Measurements from ENCODE around the gene MUC22. TPM values are rescaled to one million over a fixed set of nuclear protein-coding genes. Genes with fewer than 3 reads are reported as not detected.

The MUC22 gene
- not detected for total RNA-seq
- not detected for total RNA-seq (2013)

- no peak for TF ChIP-seq CTCF (IDR thresholded peaks at IDR 0.05)
- no peak within 1 kb of the TSS for H3K4me3 Mint-ChIP-seq
Measured at GRCh38 chr6:31010393-31011060, at the start of gene MUC22. TSS of gene MUC22 (plus strand) at chr6:31010474. CDS start at chr6:31010707, 233 bp downstream.

GRCh38 chr6:30960907-30961673, 49.2 kb upstream of the MUC22 start:
- peaks cover 6% of the 10 kb centered on the region for H3K27me3 ChIP-seq (ENCODE audit: control insufficient read depth, insufficient read depth, low read length)
- Mint-ChIP-seq H3K4me1 (peaks cover 28 to 32% of the 10 kb centered on the region in 2 donors), H3K27me3 (ENCODE audit: low read depth in 2 of 2) (peaks cover 45 to 62% of the 10 kb centered on the region in 2 donors), H3K4me3 (no peak overlapping the region), H3K9me3 (no peaks in the 10 kb centered on the region), H3K36me3 (no peaks in the 10 kb centered on the region), H3K27ac (no peak overlapping the region)
- H3K27ac ChIP-seq (ENCODE audit: low read length) = no peak overlapping the region
- peaks cover 29% of the 10 kb centered on the region for H3K4me1 ChIP-seq (ENCODE audit: control insufficient read depth, insufficient read depth, low read length)
- DNase-seq = no peak
- ATAC-seq = no peak
- 87% methylated on average over 7 of the region's 9 CpGs for WGBS (ENCODE audit: insufficient coverage)
- intact Hi-C loops (cut with micrococcal nuclease) = no loop called here
- no peaks in the 10 kb centered on the region for H3K9me3 ChIP-seq (ENCODE audit: control insufficient read depth, insufficient read depth, low read length)
- TF ChIP-seq CTCF (IDR thresholded peaks at IDR 0.05) = no peak
- H3K36me3 ChIP-seq (ENCODE audit: control insufficient read depth, insufficient read depth, low read length) = no peaks in the 10 kb centered on the region
- H3K4me3 ChIP-seq (ENCODE audit: low read length) = no peak overlapping the region

More at GRCh38 chr6:31010393-31011060, at the start of gene MUC22:
- Mint-ChIP-seq H3K27me3 (ENCODE audit: low read depth in 2 of 2) (peaks cover 37 to 58% of the 10 kb centered on the region in 2 donors), H3K9me3 (no peaks in the 10 kb centered on the region), H3K4me1 (no peaks in the 10 kb centered on the region), H3K36me3 (no peaks in the 10 kb centered on the region), H3K27ac (no peak within 1 kb of the TSS)
- H3K9me3 ChIP-seq (ENCODE audit: control insufficient read depth, insufficient read depth, low read length) = no peaks in the 10 kb centered on the region
- no peaks in the 10 kb centered on the region for H3K4me1 ChIP-seq (ENCODE audit: control insufficient read depth, insufficient read depth, low read length)
- intact Hi-C loops (cut with micrococcal nuclease) = no loop called here
- H3K27me3 ChIP-seq (ENCODE audit: control insufficient read depth, insufficient read depth, low read length) = peaks cover 2% of the 10 kb centered on the region
- ATAC-seq (no peak), DNase-seq (no peak)
- H3K27ac ChIP-seq (ENCODE audit: low read length) = no peak within 1 kb of the TSS
- H3K36me3 ChIP-seq (ENCODE audit: control insufficient read depth, insufficient read depth, low read length) = no peaks in the 10 kb centered on the region
- no peak within 1 kb of the TSS for H3K4me3 ChIP-seq (ENCODE audit: low read length)
- 79% methylated on average over 2 of the region's 4 CpGs for WGBS (ENCODE audit: insufficient coverage)

GRCh38 chr6:30962716-30963115, 47.6 kb upstream of the MUC22 start:
- peaks cover 26% of the 10 kb centered on the region for H3K4me1 ChIP-seq (ENCODE audit: control insufficient read depth, insufficient read depth, low read length)
- H3K9me3 Mint-ChIP-seq = no peaks in the 10 kb centered on the region
- H3K36me3 Mint-ChIP-seq = no peaks in the 10 kb centered on the region
- no peak for DNase-seq
- peaks cover 38 to 56% of the 10 kb centered on the region in 2 donors for H3K27me3 Mint-ChIP-seq (ENCODE audit: low read depth in 2 of 2)
- H3K9me3 ChIP-seq (ENCODE audit: control insufficient read depth, insufficient read depth, low read length) = no peaks in the 10 kb centered on the region
- H3K27ac ChIP-seq (ENCODE audit: low read length) = no peak overlapping the region
- H3K27me3 ChIP-seq (ENCODE audit: control insufficient read depth, insufficient read depth, low read length) = peaks cover 4% of the 10 kb centered on the region
- TF ChIP-seq CTCF (IDR thresholded peaks at IDR 0.05) = no peak
- H3K4me3 ChIP-seq (ENCODE audit: low read length) = no peak overlapping the region
- peaks cover 29 to 31% of the 10 kb centered on the region in 2 donors for H3K4me1 Mint-ChIP-seq
- no peak overlapping the region for H3K27ac Mint-ChIP-seq
- no peak for ATAC-seq
- H3K4me3 Mint-ChIP-seq = no peak overlapping the region
- no peaks in the 10 kb centered on the region for H3K36me3 ChIP-seq (ENCODE audit: control insufficient read depth, insufficient read depth, low read length)
- intact Hi-C loops (cut with micrococcal nuclease) = no loop called here

All from natural killer cell (primary cell).